Ectodermal cell (in vitro differentiated cells): ENCODE results near the gene GAS6.

Experiments used
- H3K27ac ChIP-seq: 2 replicates; pipeline ENCODE4 v1.7.0; 2013; ENCODE audit warnings: mild to moderate bottlenecking, low read depth, low read length; ENCODE audit not compliant: insufficient read depth, poor library complexity, severe bottlenecking
- H3K27me3 ChIP-seq: 2 replicates; pipeline ENCODE4 v1.7.0; 2013; ENCODE audit warnings: mild to moderate bottlenecking, low read length; ENCODE audit not compliant: insufficient read depth, control insufficient read depth, poor library complexity, severe bottlenecking
- H3K36me3 ChIP-seq: one replicate; pipeline ENCODE4 v1.7.0; 2013; ENCODE audit warnings: low read length; ENCODE audit not compliant: control insufficient read depth, insufficient read depth
- H3K4me1 ChIP-seq: one replicate; pipeline ENCODE4 v1.7.0; 2013; ENCODE audit warnings: low read length; ENCODE audit not compliant: control insufficient read depth, insufficient read depth
- H3K4me3 ChIP-seq: 2 replicates; pipeline ENCODE4 v1.7.0; 2013; ENCODE audit warnings: low read depth, low read length, control low read depth; ENCODE audit not compliant: insufficient read depth
- H3K9me3 ChIP-seq: 2 replicates; pipeline ENCODE4 v1.7.0; 2013; ENCODE audit warnings: mild to moderate bottlenecking, low read length, moderate library complexity; ENCODE audit not compliant: control insufficient read depth
- WGBS, 2 experiments: methylation state at CpG; one replicate each; pipeline ENCODE4 v1.1.7; 2013; ENCODE audit warnings: missing lambda C conversion rate in 2 of 2; 5-methylcytosine and 5-hydroxymethylcytosine counted together

Gene GAS6

DNA sequence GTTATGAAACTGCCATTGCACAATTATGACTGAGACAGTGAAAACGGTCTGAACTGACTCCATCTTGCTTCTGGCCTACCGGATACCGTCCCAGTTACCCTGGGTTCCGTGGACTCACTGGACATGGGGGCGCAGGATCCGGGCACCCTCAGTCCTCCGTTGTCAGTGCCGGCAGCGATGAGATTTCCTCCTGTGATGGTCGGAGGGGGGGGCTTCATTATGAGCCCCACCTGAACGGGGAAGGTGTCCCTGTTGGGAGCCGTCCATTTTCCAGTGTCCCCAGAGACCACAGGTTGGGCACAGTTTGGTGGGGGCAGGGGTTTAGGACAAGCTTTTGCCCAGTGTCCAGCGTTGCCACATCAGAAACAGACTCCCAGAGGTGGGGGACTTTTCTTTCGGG lies 81.4 kb downstream of the GAS6 start:
- H3K4me1 ChIP-seq: no peaks in the 10 kb centered on the region
- H3K36me3 ChIP-seq: no peaks in the 10 kb centered on the region
- no peak overlapping the region for H3K4me3 ChIP-seq
- no peaks in the 10 kb centered on the region for H3K27me3 ChIP-seq
- H3K9me3 ChIP-seq: no peaks in the 10 kb centered on the region
- H3K27ac ChIP-seq: no peak overlapping the region
- 84 to 85% methylated on average over 14 of the region's 14 CpGs for WGBS, 2 experiments

DNA sequence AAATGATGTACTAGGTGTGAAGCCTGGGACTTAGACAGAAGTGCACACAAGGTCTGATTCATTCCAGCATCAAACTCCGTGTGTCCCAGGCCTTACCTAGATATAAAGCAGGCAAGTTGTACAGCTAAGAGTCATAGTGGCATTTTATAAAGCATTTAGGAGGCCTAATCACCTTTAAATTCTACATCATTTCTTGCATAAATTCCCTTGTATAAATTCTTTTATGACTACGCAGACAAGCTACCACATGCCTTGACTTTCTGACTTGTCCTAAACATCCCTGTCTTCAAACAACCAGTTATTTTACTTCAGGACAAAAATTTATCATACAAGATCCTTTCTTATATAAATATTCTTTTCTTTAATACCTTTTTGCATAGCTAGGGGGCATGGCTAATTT lies 82.3 kb downstream of the GAS6 start:
- Histone ChIP-seq H3K4me1 (no peaks in the 10 kb centered on the region), H3K36me3 (no peaks in the 10 kb centered on the region), H3K27me3 (no peaks in the 10 kb centered on the region), H3K4me3 (no peak overlapping the region), H3K27ac (no peak overlapping the region), H3K9me3 (no peaks in the 10 kb centered on the region)
- WGBS, 2 experiments: 91% methylated on average over 2 of the region's 2 CpGs

DNA sequence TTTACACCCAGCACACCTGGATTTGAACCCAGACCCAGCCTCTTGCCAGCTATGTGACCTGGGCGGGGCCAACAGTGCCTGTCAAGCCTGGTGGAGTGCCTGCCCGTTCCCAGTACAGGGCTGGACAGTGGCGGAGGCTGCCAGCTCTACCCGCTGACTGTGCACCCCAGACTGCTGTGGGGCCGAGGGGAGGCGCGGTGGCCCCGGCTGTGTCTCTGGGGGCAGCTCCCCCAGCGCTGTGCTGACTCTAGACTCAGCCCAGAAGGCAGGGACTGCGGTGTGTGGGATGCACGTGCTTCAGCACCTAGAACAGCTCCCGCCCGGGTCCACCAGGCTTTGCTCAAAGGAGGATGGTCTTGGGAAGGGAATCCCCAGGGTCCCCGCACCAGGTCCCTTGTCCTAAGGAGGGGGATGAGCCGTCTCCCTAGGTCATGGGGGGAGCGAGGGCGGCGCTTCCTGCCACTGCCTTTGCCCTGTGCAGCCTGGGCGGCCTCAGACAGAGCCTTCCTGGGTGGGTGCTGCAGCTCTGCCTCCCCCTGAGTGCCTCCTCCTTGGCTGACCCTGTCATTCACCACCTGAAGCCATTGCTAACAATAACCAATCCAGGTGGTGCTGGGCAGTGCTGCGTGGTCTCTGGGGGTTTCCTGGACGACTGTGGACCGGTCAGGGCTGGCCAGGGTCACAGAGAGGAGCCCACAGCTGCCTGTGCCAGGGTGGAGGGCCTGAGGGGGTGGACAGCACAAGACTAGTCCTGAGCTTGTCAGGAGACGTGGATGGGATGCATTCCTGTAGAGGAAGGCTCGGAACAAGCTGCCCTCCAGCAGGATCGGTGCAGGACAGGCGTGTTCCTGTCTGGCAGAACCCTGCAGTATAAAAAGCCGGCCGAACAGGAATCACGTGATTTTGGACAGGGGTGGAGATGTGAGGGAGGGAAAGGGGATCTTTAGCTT lies 86.3 kb downstream of the GAS6 start:
- Histone ChIP-seq H3K4me3 (no peak overlapping the region), H3K9me3 (no peaks in the 10 kb centered on the region), H3K27ac (no peak overlapping the region), H3K36me3 (no peaks in the 10 kb centered on the region), H3K27me3 (no peaks in the 10 kb centered on the region), H3K4me1 (no peaks in the 10 kb centered on the region)
- WGBS, 2 experiments: 36 to 39% methylated on average over 29 of the region's 29 CpGs

DNA sequence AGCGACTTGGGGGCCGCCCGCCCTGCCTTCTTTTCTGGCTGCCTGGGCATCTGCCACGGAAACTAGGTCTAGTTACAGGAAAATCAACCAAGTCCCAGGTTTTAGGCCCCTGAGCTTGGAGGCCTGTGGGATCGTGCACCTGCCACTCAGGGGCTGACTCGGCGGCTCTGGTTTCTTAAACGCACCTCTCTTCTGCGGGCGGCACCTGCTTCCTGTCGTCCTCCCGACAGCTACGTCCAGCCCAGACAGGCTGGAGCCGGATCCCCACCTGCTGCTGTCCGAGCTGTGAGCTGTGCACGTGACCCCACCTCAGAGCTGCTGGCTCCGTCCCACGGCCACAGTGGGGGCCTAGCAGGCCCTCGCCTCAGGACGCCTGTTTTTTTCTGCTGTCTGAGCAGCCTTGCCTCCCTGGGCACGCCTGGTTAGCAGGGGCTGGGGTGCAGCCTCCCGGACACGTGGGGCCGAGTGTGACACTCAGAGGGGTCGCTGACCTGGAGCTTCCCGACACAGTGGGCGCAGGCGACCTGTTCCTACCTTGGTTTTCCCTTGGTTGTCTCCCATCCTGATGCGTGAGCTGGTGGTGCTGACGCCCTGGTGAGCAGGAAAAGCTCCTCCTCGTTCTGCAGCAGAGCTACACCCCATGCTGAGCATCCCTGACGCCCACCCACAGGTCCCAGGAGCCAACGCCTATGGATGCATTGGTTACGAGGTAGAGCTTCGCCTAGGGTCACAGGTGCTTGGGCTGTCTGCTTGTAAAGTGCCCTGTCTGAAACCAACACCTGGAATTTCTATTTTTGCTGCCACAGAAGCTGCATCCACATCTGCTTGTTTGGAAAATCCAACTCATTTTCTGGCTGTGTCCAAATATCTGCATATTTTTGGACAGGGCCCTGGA lies 87.4 kb downstream of the GAS6 start:
- no peaks in the 10 kb centered on the region for H3K27me3 ChIP-seq
- H3K4me3 ChIP-seq: no peak overlapping the region
- no peaks in the 10 kb centered on the region for H3K36me3 ChIP-seq
- no peaks in the 10 kb centered on the region for H3K9me3 ChIP-seq
- H3K27ac ChIP-seq: no peak overlapping the region
- 86 to 87% methylated on average over 35 of the region's 35 CpGs for WGBS, 2 experiments
- no peaks in the 10 kb centered on the region for H3K4me1 ChIP-seq

DNA sequence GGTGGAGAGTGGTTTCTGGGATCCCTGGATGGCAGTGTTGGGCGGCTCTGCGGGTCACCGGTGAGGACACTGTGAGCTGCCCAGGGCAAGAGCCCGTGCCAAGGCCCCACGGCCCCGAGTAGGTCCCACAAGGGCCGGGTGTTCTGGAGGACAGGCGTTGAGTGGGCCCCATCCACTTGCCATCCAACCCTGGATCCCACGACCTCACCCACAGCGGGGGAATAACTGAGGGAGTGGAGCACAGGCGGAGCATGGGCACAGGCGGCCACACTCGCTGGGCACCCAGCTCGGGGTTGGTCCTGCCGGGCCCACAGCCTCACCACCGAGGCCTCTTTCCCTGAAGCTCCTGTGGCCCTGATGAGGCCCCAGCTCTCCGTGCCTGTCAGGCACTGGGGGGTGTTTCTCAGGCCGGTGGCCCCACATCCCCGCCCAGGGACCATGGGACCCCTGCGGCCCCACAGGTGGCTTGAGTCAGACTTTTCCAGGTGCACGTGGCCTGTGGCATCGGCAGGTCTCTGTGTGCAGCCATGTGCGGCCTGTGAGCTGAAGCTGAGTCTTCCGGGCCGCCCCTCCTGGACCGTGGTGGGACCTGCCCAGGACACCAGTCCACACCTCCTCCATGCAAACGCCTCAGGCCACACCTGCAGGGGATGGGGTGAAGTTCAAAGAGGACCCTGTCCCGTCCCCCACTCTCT lies 88.3 kb downstream of the GAS6 start:
- Histone ChIP-seq H3K27me3 (no peaks in the 10 kb centered on the region), H3K4me3 (no peak overlapping the region), H3K36me3 (no peaks in the 10 kb centered on the region), H3K4me1 (no peaks in the 10 kb centered on the region), H3K27ac (no peak overlapping the region), H3K9me3 (no peaks in the 10 kb centered on the region)
- WGBS, 2 experiments: 93% methylated on average over 28 of the region's 28 CpGs

DNA sequence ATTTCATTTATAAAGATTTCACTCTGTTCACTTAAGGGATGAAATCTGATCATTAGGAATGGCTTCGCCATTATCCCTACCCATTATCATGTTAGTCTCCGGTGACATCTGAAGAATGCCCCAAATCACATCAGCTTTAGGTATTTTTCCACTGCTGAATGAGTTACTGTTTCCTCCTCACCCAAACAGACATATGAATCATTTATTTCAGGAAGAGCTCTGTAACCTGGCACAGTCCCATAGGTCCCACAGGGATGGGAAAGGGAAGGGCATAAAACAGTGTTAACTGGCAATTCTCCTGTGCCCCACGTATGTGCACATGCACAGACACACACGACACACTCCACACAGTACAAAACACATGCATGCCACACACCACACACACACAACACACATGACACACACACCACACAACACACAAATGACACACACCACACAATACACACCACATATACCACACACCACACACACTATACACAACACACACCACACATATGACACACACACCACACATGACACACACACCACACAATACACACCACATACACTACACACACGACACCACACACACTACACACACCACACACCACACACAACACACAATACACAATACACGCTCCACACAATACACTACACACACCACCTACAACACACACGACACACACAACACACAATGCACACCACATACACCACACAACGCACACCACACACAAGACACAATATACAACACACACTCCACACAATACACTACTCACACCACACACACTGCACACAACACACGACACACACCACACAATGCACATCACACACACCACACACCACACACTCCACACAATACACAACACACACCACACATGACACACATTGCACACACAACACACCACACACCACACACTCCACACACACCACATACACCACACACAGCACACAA lies 89.4 kb downstream of the GAS6 start:
- Histone ChIP-seq H3K4me3 (no peak overlapping the region), H3K27me3 (no peaks in the 10 kb centered on the region), H3K9me3 (no peaks in the 10 kb centered on the region), H3K27ac (no peak overlapping the region), H3K4me1 (no peaks in the 10 kb centered on the region), H3K36me3 (no peaks in the 10 kb centered on the region)
- 80 to 81% methylated on average over 9 of the region's 9 CpGs for WGBS, 2 experiments

DNA sequence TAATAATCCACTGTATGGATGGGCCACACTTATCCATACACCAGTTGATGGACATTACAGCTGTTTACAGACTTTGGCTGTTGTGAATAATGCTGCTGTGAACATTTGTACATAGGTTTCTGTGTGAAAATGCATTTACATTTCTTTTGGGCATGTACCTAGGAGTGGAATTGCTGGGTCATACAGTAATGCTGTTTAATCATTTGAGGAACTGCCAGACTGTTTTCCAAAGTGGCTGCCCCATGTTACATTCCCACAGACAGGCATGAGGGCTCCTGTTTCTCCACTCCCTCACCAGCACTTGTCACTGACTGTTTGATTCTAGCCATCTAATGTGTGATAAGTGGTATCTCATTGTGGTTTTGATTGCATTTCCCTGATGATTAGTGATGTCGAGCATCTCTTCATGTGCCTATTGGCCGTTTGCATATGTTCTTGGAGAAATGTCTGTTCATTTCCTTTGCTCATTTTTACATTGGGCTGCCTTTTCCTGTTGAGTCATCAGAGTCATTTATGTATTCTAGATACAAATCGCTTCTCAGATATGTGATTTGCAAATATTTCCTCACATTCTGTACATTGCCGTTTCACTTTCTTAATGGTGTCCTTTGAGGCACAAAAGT lies 92.1 kb downstream of the GAS6 start:
- no peaks in the 10 kb centered on the region for H3K4me1 ChIP-seq
- 82 to 86% methylated on average over 4 of the region's 4 CpGs for WGBS, 2 experiments
- no peaks in the 10 kb centered on the region for H3K9me3 ChIP-seq
- no peak overlapping the region for H3K4me3 ChIP-seq
- no peaks in the 10 kb centered on the region for H3K36me3 ChIP-seq
- no peak overlapping the region for H3K27ac ChIP-seq
- H3K27me3 ChIP-seq: no peaks in the 10 kb centered on the region

DNA sequence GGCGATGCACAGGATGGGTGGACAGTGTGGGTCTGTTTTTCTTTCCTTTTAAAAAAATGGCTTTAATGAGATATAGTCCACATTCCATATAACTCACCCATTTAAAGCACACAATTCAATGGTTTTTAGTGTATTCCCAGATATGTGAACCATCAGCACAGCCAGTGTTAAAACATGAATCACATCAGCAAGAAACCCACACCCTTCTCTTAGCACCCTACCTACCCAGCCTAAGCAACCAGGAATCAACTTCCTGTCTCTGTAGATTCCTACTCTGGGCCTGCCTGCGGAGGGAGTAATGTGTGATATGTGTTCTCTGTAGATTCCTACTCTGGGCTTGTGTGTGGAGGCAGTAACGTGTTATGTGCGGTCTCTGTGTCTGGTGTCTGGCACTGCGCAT lies 92.9 kb downstream of the GAS6 start:
- H3K36me3 ChIP-seq: no peaks in the 10 kb centered on the region
- no peaks in the 10 kb centered on the region for H3K9me3 ChIP-seq
- WGBS, 2 experiments: 92 to 95% methylated on average over 5 of the region's 5 CpGs
- H3K4me3 ChIP-seq: no peak overlapping the region
- no peaks in the 10 kb centered on the region for H3K4me1 ChIP-seq
- H3K27ac ChIP-seq: no peak overlapping the region
- H3K27me3 ChIP-seq: no peaks in the 10 kb centered on the region
